HepG2 (cell line): ENCODE results near the gene GJC2. TPM values are rescaled to one million over a fixed set of nuclear protein-coding genes. Genes with fewer than 3 reads are reported as not detected.

Experiments used
- CENPT ChIP-seq: sonication (generic); formaldehyde crosslinking; IDR thresholded peaks from 2 replicates; pipeline ENCODE4 v1.8.0; 2022; ENCODE audit warnings: low read depth, mild to moderate bottlenecking, moderate library complexity, missing genetic modification reagents
- HMG20B ChIP-seq: conservative IDR thresholded peaks from 2 replicates; pipeline ENCODE4 v1.6.1; 2016; ENCODE audit warnings: missing genetic modification reagents, missing compliant biosample characterization
- HOXA3 ChIP-seq: sonication (generic); formaldehyde crosslinking; IDR thresholded peaks from 2 replicates; pipeline ENCODE4 v1.5.0; 2020; ENCODE audit warnings: missing genetic modification reagents
- TRIM22 ChIP-seq: fragments of 450-650 bp; IDR thresholded peaks from 2 replicates; pipeline ENCODE4 v1.6.1; 2017
- ZBTB40 ChIP-seq, 2 experiments: fragments of 450-650 bp in 1 of 2; sonication (generic) in 1 of 2; formaldehyde crosslinking in 1 of 2; IDR thresholded peaks; 2 replicates each; pipeline versions ENCODE4 v1.6.1 to v1.8.0; 2016 to 2022; ENCODE audit warnings: antibody characterized with exemption in 1 of 2, mild to moderate bottlenecking in 1 of 2, missing genetic modification reagents in 1 of 2
- ZMAT3 ChIP-seq: sonication (generic); formaldehyde crosslinking; conservative IDR thresholded peaks from 2 replicates; pipeline ENCODE4 v1.7.0; 2021; ENCODE audit warnings: missing genetic modification reagents
- ZNF232 ChIP-seq: sonication (generic); formaldehyde crosslinking; IDR thresholded peaks from 2 replicates; pipeline ENCODE4 v1.4.0; 2020; ENCODE audit warnings: missing genetic modification reagents, borderline replicate concordance
- ZNF552 ChIP-seq: sonication (generic); formaldehyde crosslinking; IDR thresholded peaks from 2 replicates; pipeline ENCODE4 v1.9.0; 2022; ENCODE audit warnings: missing genetic modification reagents, mild to moderate bottlenecking, borderline replicate concordance
- ZNF597 ChIP-seq: sonication (generic); formaldehyde crosslinking; IDR thresholded peaks from 2 replicates; pipeline ENCODE4 v1.5.0; 2020; ENCODE audit warnings: missing genetic modification reagents
- ZNF609 ChIP-seq: sonication (generic); formaldehyde crosslinking; IDR thresholded peaks from 2 replicates; pipeline ENCODE4 v1.4.0; 2020; ENCODE audit warnings: mild to moderate bottlenecking, missing genetic modification reagents, borderline replicate concordance
- ZNF678 ChIP-seq: sonication (generic); formaldehyde crosslinking; IDR thresholded peaks from 2 replicates; pipeline ENCODE4 v1.4.0; 2020; ENCODE audit warnings: mild to moderate bottlenecking, missing genetic modification reagents
- polyA plus RNA-seq, 8 experiments: library from polyadenylated mRNA; depleted of rRNA in 3 of 8; stranded (reverse) in 7 of 8; unstranded in 1 of 8; fragments of >200 nt; fragmentation: Illumina TruSeq in 4 of 8; extraction: Trizol in 4 of 8; gene quantifications; 2 replicates each; pipeline versions ENCODE4 v1.2.1 to v1.2.3, GENCODE V29; 2011 to 2016; ENCODE audit warnings: low read depth in 4 of 8, missing spikeins in 1 of 8, mixed read lengths in 1 of 8; ENCODE audit not compliant: insufficient read depth in 1 of 8
- total RNA-seq, 5 experiments: library from RNA; depleted of rRNA; stranded (reverse); fragments of >200 nt; fragmentation: Illumina TruSeq; extraction: Trizol; gene quantifications; 2 replicates each; pipeline ENCODE4 v1.2.3, GENCODE V29; 2016; ENCODE audit warnings: low read depth in 1 of 5

The GJC2 gene
- total and polyA plus RNA-seq, 2 of the 13 experiments (the other 11 are each of a cell fraction or from before 2014, with no cell fraction given), result 1.6 to 3.8 TPM

GRCh38 chr1:228139931-228140723 is 9.6 kb upstream of the GJC2 start, which contains the start of gene GUK1 (continued):
- TF ChIP-seq ZBTB40 (IDR thresholded peaks at IDR 0.05) (no peak), ZBTB40 (CRISPR knock-in tag; IDR thresholded peaks at IDR 0.05) (peak; percentile 10; the same call in 1 of the 2 replicates), TRIM22 (no peak), ZMAT3 (CRISPR knock-in tag) (0 out of 2 replicates have a peak, but pooled peaks have one; percentile 28), HMG20B (CRISPR knock-in tag) (no peak), ZNF678 (CRISPR knock-in tag) (0 out of 2 replicates have a peak, but pooled peaks have one; percentile 45), CENPT (CRISPR knock-in tag) (no peak; the same call in 1 of the 2 replicates), ZNF232 (CRISPR knock-in tag) (no peak), ZNF609 (peak; percentile 23; the same call in 1 of the 2 replicates), ZNF552 (CRISPR knock-in tag) (no peak), ZNF597 (no peak), HOXA3 (CRISPR knock-in tag) (peak; percentile 100)
